GM19239 (cell line): ENCODE results near the gene RAB44.
A peak's percentile ranks its signal among the peaks of the same experiment; 100 is the strongest.

Experiments used
- DNase-seq: peaks from one replicate; pipeline ENCODE4 v3.0.0; 2011; ENCODE audit warnings: low spot score; ENCODE audit not compliant: insufficient read length
- FAIRE-seq: peaks from 2 replicates; lab custom pipeline; 2011; peaks lifted over from hg19 to GRCh38; lab: Jason Lieb, UNC

Gene RAB44

GRCh38 chr6:36728289-36729160 is 30.9 kb downstream of the RAB44 start:
- FAIRE-seq = no peak
- no peak for DNase-seq

- no peak for DNase-seq
- no peak for FAIRE-seq
Observed at GRCh38 chr6:36729161-36729524, 31.5 kb downstream of the RAB44 start.

GRCh38 chr6:36730424-36731380 is 33.1 kb downstream of the RAB44 start:
- FAIRE-seq = no peak
- no peak for DNase-seq

GRCh38 chr6:36731622-36732310 is 34.1 kb downstream of the RAB44 start:
- DNase-seq (no peak), FAIRE-seq (no peak)

- FAIRE-seq = no peak
Observed at GRCh38 chr6:36733300-36733699, 35.7 kb downstream of the RAB44 start.

GRCh38 chr6:36734486-36735060 is 36.9 kb downstream of the RAB44 start:
- DNase-seq (no peak), FAIRE-seq (no peak)

More at GRCh38 chr6:36733300-36733699, 35.7 kb downstream of the RAB44 start:
- DNase-seq = no peak

GRCh38 chr6:36735110-36736071 is 37.8 kb downstream of the RAB44 start:
- FAIRE-seq = peak; percentile 94
- peak; percentile 53 for DNase-seq

- DNase-seq (no peak), FAIRE-seq (no peak)
Observed at GRCh38 chr6:36737043-36737785, 39.6 kb downstream of the RAB44 start.

- DNase-seq (no peak), FAIRE-seq (no peak)
Observed at GRCh38 chr6:36738108-36738507, 40.5 kb downstream of the RAB44 start.

- FAIRE-seq = no peak
- no peak for DNase-seq
Observed at GRCh38 chr6:36739947-36740817, 42.6 kb downstream of the RAB44 start.

GRCh38 chr6:36740818-36741179 is 43.2 kb downstream of the RAB44 start:
- FAIRE-seq = no peak
- DNase-seq = no peak

GRCh38 chr6:36742146-36742545 is 44.5 kb downstream of the RAB44 start:
- FAIRE-seq = no peak

GRCh38 chr6:36743032-36743431 is 45.4 kb downstream of the RAB44 start:
- DNase-seq (no peak), FAIRE-seq (no peak)

More at GRCh38 chr6:36742146-36742545, 44.5 kb downstream of the RAB44 start:
- no peak for DNase-seq

- no peak for FAIRE-seq
- DNase-seq = no peak
Observed at GRCh38 chr6:36743538-36744303, 46.1 kb downstream of the RAB44 start.

GRCh38 chr6:36744304-36744673 is 46.7 kb downstream of the RAB44 start:
- DNase-seq (no peak), FAIRE-seq (no peak)

GRCh38 chr6:36745283-36745682 is 47.7 kb downstream of the RAB44 start:
- DNase-seq (no peak), FAIRE-seq (no peak)

- FAIRE-seq (no peak), DNase-seq (no peak)
Observed at GRCh38 chr6:36745836-36746235, 48.2 kb downstream of the RAB44 start.
